GM10266 (cell line): ENCODE data around the gene JDP2.

Experiments
- DNase-seq: peaks from one replicate; pipeline ENCODE4 v3.0.0; 2012; ENCODE audit errors: extremely low spot score
- TF ChIP-seq, protein P1 (sequence below): IDR thresholded peaks from 2 replicates; pipeline ENCODE4 v1.5.1; 2012; ENCODE audit warnings: mild to moderate bottlenecking, low read depth; ENCODE audit not compliant: control insufficient read depth, insufficient read depth; ENCODE audit errors: missing control alignments

The JDP2 gene

DNA sequence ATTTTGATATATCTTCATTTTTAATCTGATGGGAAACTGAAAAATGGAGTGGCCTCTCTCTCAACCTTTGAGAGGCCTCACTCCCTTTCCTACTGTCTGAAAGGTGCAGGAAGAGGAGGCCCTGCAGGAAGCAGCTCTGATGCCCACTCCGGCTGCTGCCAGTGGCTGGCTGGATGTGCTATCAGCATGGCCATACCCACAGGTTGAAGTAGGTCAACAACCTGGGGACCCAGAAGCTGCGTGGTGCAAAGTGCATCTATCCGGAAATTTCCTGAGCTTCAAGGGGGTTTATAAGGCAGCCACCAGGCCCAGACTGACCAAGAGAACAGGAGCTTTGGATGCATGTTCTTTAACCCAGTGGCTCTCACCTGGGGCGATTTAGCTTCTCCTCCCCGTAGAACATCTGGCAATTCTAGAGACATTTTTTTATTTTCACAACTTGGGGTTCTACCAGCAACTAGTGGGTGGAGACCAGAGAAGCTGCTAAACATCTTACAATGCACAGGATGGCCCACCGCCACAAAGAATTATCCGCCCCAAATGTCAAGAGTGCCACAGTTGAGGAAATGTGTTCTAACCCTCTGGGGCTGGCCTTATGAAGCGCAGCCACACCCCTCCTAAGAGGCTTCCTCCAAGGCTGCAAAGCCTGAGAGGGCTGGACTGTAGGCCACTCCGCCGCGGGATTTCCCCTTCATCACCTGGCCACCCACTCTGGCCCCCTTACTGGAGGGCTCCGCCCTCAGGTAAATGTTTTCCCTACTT, 86.3 kb downstream of the JDP2 start:
- DNase-seq = peak; percentile 44
- TF ChIP-seq, protein P1, sequence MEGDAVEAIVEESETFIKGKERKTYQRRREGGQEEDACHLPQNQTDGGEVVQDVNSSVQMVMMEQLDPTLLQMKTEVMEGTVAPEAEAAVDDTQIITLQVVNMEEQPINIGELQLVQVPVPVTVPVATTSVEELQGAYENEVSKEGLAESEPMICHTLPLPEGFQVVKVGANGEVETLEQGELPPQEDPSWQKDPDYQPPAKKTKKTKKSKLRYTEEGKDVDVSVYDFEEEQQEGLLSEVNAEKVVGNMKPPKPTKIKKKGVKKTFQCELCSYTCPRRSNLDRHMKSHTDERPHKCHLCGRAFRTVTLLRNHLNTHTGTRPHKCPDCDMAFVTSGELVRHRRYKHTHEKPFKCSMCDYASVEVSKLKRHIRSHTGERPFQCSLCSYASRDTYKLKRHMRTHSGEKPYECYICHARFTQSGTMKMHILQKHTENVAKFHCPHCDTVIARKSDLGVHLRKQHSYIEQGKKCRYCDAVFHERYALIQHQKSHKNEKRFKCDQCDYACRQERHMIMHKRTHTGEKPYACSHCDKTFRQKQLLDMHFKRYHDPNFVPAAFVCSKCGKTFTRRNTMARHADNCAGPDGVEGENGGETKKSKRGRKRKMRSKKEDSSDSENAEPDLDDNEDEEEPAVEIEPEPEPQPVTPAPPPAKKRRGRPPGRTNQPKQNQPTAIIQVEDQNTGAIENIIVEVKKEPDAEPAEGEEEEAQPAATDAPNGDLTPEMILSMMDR = no peak

DNA sequence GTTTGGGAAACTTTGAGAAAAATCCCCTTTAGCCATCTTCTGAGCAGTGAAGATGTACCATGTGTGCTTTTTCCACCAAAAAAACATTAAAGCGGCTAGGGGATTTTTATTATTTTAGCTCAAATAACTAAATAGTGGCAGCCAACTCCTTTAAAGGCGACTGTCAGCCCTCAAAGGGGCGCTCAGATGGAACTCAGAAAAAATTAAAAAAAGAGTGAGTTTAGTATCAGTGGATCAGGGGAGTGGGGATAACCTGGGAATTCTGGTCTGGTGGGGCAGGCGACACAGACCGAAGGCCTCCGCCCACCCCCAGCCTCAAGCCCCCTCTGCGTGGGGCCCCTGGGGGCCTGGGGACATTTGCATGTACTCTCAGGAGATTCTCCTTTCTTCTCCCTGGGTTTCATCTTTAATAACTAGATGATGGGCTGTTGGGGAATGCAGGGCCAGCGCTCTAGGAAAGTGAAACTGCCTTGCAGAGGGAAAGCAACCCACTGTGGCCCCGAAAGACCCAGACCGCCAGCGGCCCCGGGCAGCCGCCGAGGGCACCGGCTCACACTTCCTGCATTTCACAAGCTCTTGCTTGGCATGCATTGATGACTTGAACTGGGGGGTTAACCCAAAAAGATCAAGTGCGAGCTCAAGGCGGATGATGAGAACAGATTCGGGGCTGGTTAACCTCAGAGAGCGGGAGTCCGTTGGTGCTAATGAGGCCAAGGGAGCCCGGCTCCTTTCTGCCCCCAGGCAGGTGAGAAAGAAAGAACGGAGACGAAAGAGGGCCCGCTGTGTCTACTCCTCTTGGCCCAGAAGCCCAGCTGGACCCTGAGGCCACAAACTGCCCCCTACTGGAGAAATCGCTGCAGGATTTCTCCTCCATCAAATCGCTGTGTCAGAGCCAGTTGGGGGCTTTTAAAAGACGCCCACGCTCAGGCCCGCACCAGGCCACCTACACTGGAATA, 87.1 kb downstream of the JDP2 start:
- TF ChIP-seq, protein P1 = peak; percentile 37
- DNase-seq = peak; percentile 32

DNA sequence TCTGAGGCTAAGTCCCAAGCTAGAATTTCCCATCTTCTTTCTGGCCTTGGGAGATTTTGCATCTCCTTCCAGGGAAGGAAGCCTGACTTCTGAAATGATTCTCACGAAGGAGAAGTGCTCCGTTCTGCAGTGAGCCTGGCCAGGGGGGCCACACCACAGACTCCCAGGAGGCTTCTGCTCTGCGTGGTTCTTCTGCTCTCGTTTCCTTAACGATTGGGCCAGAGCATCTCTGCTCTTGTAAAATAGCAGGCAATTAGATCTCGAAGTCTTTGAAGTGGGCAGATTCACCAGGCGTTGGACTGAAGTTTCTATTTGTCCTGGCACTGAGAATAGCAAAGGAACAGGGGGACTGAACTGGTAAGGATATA, 87.8 kb downstream of the JDP2 start:
- TF ChIP-seq, protein P1 = no peak
- no peak for DNase-seq

DNA sequence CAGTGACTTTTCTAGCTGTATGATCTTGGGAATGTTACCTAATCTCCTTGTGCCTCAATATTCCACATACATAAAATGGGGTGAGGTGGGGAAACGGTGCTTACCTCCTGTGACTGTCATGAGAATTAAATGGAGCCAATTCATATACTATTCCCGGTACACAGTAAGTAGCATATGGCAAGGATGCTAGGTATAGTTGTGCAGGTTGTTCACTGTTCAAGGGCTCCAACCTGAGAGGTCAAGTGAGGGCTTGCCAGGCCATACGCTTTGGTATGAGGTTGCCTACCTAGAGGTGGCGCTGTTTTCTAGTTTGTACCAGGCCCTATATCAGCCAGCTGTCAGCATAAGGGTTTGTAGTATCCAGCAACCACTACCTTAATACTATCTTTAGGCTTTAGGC, 90.8 kb downstream of the JDP2 start:
- TF ChIP-seq, protein P1 = peak; percentile 67
- DNase-seq = peak; percentile 53

DNA sequence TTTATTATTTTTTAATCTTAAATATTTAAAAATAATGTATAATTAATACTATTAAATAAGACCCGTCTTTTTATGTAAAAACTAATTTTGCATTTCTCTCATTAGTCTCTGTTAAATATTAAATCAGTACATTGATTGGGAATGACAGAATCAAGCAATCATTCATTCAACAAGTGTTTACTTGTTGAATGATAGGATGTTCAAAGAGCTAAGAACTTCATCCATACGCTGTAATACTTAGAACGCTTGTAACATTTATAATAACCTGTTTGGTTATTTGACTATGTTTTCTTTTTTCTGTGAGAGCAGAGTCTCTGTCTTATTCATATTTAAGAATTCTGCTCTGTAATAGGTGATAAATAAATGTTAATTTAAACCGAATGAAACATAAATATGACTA, 91.6 kb downstream of the JDP2 start:
- TF ChIP-seq, protein P1 = no peak
- no peak for DNase-seq

DNA sequence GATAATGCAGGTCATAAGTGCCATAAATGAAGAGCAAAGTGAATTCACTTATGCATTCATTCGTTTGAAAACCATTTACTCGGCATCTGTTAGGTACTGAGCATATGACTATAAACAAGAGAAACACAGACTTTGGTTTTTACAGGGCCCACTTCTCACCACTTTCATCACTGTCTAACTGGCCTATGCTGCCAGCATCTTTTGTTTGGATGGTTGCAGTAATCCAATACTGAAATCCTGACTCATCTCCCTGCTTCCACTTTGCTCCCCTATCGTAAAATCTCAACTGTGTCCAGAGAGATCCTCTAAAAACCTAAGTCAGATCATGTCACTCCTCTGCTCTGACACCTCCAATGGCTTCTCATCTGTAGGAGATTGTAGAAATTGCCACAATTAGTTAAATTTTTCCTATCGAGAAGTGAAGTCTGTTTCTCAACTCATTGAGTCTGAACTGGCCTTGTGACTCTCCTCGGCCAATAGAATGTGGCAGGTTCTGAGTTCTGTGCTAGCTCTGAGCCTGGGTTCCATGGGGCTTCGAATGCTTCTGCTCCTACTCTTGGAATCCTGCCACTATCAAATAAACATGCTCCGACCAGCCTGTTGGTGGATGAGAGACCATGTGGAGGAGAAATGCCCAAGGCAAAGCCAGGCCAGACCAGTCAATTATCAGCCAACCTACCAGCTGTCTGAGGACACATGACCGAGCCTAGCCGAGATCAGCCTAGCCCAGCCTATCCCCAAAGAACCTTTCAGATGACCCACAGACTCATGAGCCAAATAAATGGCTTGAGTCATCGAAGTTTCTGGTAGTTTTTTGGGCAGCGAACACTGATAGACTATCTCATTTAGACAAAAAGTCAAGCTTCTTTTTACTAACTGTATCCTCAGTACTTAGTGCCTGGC, 92.3 kb downstream of the JDP2 start:
- no peak for DNase-seq
- TF ChIP-seq, protein P1 = no peak
